Left forelimb (tissue), 1 donor: ENCODE measurements around the gene MED14.

Experiments
- DNase-seq: peaks from one replicate; pipeline ENCODE4 v3.0.0-alpha.2; 2018; ENCODE audit warnings: low spot score

MED14 gene

DNA sequence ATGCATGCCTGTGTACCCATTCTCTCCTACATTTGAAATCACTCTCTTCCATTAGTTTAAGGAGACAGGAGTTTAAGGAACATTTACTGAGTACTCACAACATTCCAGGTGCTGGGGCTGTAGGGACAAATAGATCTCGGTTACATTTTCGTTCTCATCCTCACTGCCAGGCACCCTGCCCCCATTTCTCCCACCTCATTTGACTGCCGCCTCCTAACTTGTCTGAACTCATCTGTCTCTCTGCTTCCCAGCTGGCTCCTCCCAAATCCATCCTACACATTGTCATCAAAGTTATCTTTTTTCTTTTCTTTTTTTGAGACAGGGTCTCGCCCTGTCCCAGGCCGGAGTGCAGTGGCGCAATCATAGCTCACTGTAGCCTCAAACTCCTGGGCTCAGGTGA, 131.9 kb downstream of the MED14 start:
- DNase-seq: no peak
